ENCODE measurements around the gene HECTD3. TPM values are rescaled to one million over a fixed set of nuclear protein-coding genes. Genes with fewer than 3 reads are reported as not detected.

The HECTD3 gene
- total RNA-seq, 3 donors from 2014 or later: 32.8 to 45.8 (median 33.4) TPM

GRCh38 chr1:45008076-45008475 is 3.0 kb downstream of the HECTD3 start:
- no peaks in the 10 kb centered on the region for H3K9me3 ChIP-seq
- peaks cover 18% of the 10 kb centered on the region for H3K36me3 ChIP-seq
- intact Hi-C loops (cut with DNase I; ENCODE audit: low total_unique reads): no loop called here
- no peak overlapping the region for H3K4me3 ChIP-seq
- no peak overlapping the region for H3K27ac ChIP-seq
- TF ChIP-seq CTCF (IDR thresholded peaks at IDR 0.05): no peak
- no peak for TF ChIP-seq POLR2A (IDR thresholded peaks at IDR 0.05)
- TF ChIP-seq POLR2AphosphoS5 (IDR thresholded peaks at IDR 0.05): no peak
- DNase-seq (ENCODE audit: low spot score in 2 of 2): peak in 1 of 2 donors; percentile 8
- H3K27me3 ChIP-seq: no peaks in the 10 kb centered on the region
- peaks cover 5 to 22% of the 10 kb centered on the region in 2 donors for H3K4me1 ChIP-seq

GRCh38 chr1:45007311-45007710 is 3.8 kb downstream of the HECTD3 start:
- intact Hi-C loops (cut with DNase I; ENCODE audit: low total_unique reads): no loop called here
- peaks cover 18% of the 10 kb centered on the region for H3K36me3 ChIP-seq
- no peak overlapping the region for H3K4me3 ChIP-seq
- H3K4me1 ChIP-seq: peaks cover 5 to 16% of the 10 kb centered on the region in 2 donors
- H3K9me3 ChIP-seq: no peaks in the 10 kb centered on the region
- H3K27ac ChIP-seq: no peak overlapping the region
- TF ChIP-seq POLR2A (IDR thresholded peaks at IDR 0.05) (no peak), POLR2AphosphoS5 (IDR thresholded peaks at IDR 0.05) (no peak), CTCF (IDR thresholded peaks at IDR 0.05) (no peak)
- peak in 1 of 2 donors; percentile 17 for DNase-seq (ENCODE audit: low spot score in 2 of 2)
- no peaks in the 10 kb centered on the region for H3K27me3 ChIP-seq

GRCh38 chr1:45005761-45006160 is 5.4 kb downstream of the HECTD3 start:
- H3K9me3 ChIP-seq: no peaks in the 10 kb centered on the region
- H3K27me3 ChIP-seq: no peaks in the 10 kb centered on the region
- peaks cover 5 to 12% of the 10 kb centered on the region in 2 donors for H3K4me1 ChIP-seq
- H3K4me3 ChIP-seq: no peak overlapping the region
- TF ChIP-seq POLR2A (IDR thresholded peaks at IDR 0.05) (no peak), POLR2AphosphoS5 (IDR thresholded peaks at IDR 0.05) (no peak), CTCF (IDR thresholded peaks at IDR 0.05) (no peak)
- peaks cover 18% of the 10 kb centered on the region for H3K36me3 ChIP-seq
- DNase-seq (ENCODE audit: low spot score in 2 of 2): peak in 1 of 2 donors; percentile 10
- intact Hi-C loops (cut with DNase I; ENCODE audit: low total_unique reads): no loop called here
- H3K27ac ChIP-seq: no peak overlapping the region

GRCh38 chr1:45004281-45004920 is 6.7 kb downstream of the HECTD3 start:
- no peak for DNase-seq (ENCODE audit: low spot score in 2 of 2)
- H3K36me3 ChIP-seq: peaks cover 18% of the 10 kb centered on the region
- no peaks in the 10 kb centered on the region for H3K27me3 ChIP-seq
- peaks cover under 1 to 2% of the 10 kb centered on the region in 2 donors for H3K4me1 ChIP-seq
- H3K9me3 ChIP-seq: no peaks in the 10 kb centered on the region
- H3K27ac ChIP-seq: no peak overlapping the region
- intact Hi-C loops (cut with DNase I; ENCODE audit: low total_unique reads): loop anchor here (5.0 kb wide), 1 partner anchor 1508 kb away; no protein-coding TSS in a partner anchor
- H3K4me3 ChIP-seq: no peak overlapping the region
- TF ChIP-seq CTCF (IDR thresholded peaks at IDR 0.05) (no peak), POLR2A (IDR thresholded peaks at IDR 0.05) (no peak), POLR2AphosphoS5 (IDR thresholded peaks at IDR 0.05) (no peak)

GRCh38 chr1:45003741-45004140 is 7.4 kb downstream of the HECTD3 start:
- intact Hi-C loops (cut with DNase I; ENCODE audit: low total_unique reads): loop anchor here (5.0 kb wide), 1 partner anchor 1509 kb away; no protein-coding TSS in a partner anchor
- no peak for DNase-seq (ENCODE audit: low spot score in 2 of 2)
- Histone ChIP-seq H3K9me3 (no peaks in the 10 kb centered on the region), H3K4me1 (no peaks in the 10 kb centered on the region), H3K4me3 (no peak overlapping the region), H3K27ac (no peak overlapping the region), H3K36me3 (peaks cover 18% of the 10 kb centered on the region), H3K27me3 (no peaks in the 10 kb centered on the region)
- TF ChIP-seq CTCF (IDR thresholded peaks at IDR 0.05): no peak
- TF ChIP-seq POLR2A (IDR thresholded peaks at IDR 0.05): no peak
- no peak for TF ChIP-seq POLR2AphosphoS5 (IDR thresholded peaks at IDR 0.05)

Data from breast epithelium (tissue), 4 donors.